Mesenchymal stem cell (in vitro differentiated cells and primary cell): Measurements from ENCODE around the gene ABCC1.

Source experiments
- DNase-seq: peaks from one replicate; pipeline ENCODE4 v3.0.0-alpha.2; 2013
- H2AFZ ChIP-seq: one replicate; pipeline ENCODE4 v1.6.1; 2013; ENCODE audit warnings: low read depth, mild to moderate bottlenecking, control low read depth, inconsistent platforms, low read length, moderate library complexity
- H2AK5ac ChIP-seq: 2 replicates; pipeline ENCODE4 v1.6.1; 2013; ENCODE audit warnings: low read length, moderate library complexity, mild to moderate bottlenecking, inconsistent platforms; ENCODE audit not compliant: severe bottlenecking
- H2BK120ac ChIP-seq: one replicate; pipeline ENCODE4 v1.6.1; 2013; ENCODE audit warnings: low read depth, mild to moderate bottlenecking, inconsistent platforms, low read length, moderate library complexity
- H2BK12ac ChIP-seq, 2 experiments: one replicate each; pipeline ENCODE4 v1.6.1; 2013; ENCODE audit warnings: inconsistent platforms in 2 of 2, low read length in 2 of 2, mild to moderate bottlenecking in 2 of 2, moderate library complexity in 2 of 2, control low read depth in 1 of 2
- H2BK15ac ChIP-seq: one replicate; pipeline ENCODE4 v1.6.1; 2013; ENCODE audit warnings: mild to moderate bottlenecking, low read depth, inconsistent platforms; ENCODE audit not compliant: poor library complexity, severe bottlenecking
- H2BK5ac ChIP-seq: 2 replicates; pipeline ENCODE4 v1.6.1; 2013; ENCODE audit warnings: low read depth, mild to moderate bottlenecking, low read length, control low read depth, inconsistent platforms; ENCODE audit not compliant: poor library complexity, severe bottlenecking
- H3K14ac ChIP-seq, 2 experiments: one replicate each; pipeline ENCODE4 v1.6.1; 2013; ENCODE audit warnings: inconsistent platforms in 2 of 2, low read length in 2 of 2, control low read depth in 1 of 2, mild to moderate bottlenecking in 1 of 2, moderate library complexity in 1 of 2
- H3K18ac ChIP-seq, 2 experiments: one replicate each; pipeline ENCODE4 v1.6.1; 2013; ENCODE audit warnings: inconsistent platforms in 2 of 2, low read length in 2 of 2, control low read depth in 1 of 2, low read depth in 1 of 2, mild to moderate bottlenecking in 1 of 2
- H3K23ac ChIP-seq, 2 experiments: one replicate each; pipeline ENCODE4 v1.6.1; 2013; ENCODE audit warnings: inconsistent platforms in 2 of 2, low read length in 2 of 2, mild to moderate bottlenecking in 2 of 2, moderate library complexity in 2 of 2, control low read depth in 1 of 2
- H3K27ac ChIP-seq: 2 replicates; pipeline ENCODE4 v1.5.1; 2013; ENCODE audit warnings: mild to moderate bottlenecking, moderate library complexity, low read length, control low read depth, inconsistent platforms; ENCODE audit not compliant: poor library complexity, severe bottlenecking
- H3K27me3 ChIP-seq, 2 experiments: 2 replicates each; pipeline versions ENCODE4 v1.6.1 to v1.7.0; 2013; ENCODE audit warnings: low read length in 2 of 2, mild to moderate bottlenecking in 2 of 2, moderate library complexity in 2 of 2, control low read depth in 1 of 2, inconsistent platforms in 1 of 2; ENCODE audit not compliant: control insufficient read depth in 1 of 2, insufficient read depth in 1 of 2
- H3K36me3 ChIP-seq, 2 experiments: 2 replicates each; pipeline versions ENCODE4 v1.6.1 to v1.7.0; 2013; ENCODE audit warnings: low read length in 2 of 2, control low read depth in 1 of 2, inconsistent platforms in 1 of 2, low read depth in 1 of 2, mild to moderate bottlenecking in 1 of 2; ENCODE audit not compliant: insufficient read depth in 2 of 2, control insufficient read depth in 1 of 2
- H3K4ac ChIP-seq, 2 experiments: one replicate each; pipeline ENCODE4 v1.6.1; 2013; ENCODE audit warnings: inconsistent platforms in 2 of 2, low read length in 2 of 2, mild to moderate bottlenecking in 2 of 2, moderate library complexity in 2 of 2, control low read depth in 1 of 2, low read depth in 1 of 2
- H3K4me1 ChIP-seq: 2 replicates; pipeline ENCODE4 v1.6.1; 2013; ENCODE audit warnings: low read depth, low read length, control low read depth; ENCODE audit not compliant: control insufficient read depth, insufficient read depth
- H3K4me2 ChIP-seq: 2 replicates; pipeline ENCODE4 v1.6.1; 2013; ENCODE audit warnings: low read length, mild to moderate bottlenecking, inconsistent platforms; ENCODE audit not compliant: poor library complexity, severe bottlenecking
- H3K4me3 ChIP-seq, 2 experiments: 2 replicates each; pipeline versions ENCODE4 v1.5.1 to v1.7.0; 2013; ENCODE audit warnings: low read length in 2 of 2, mild to moderate bottlenecking in 2 of 2, control low read depth in 1 of 2, low read depth in 1 of 2; ENCODE audit not compliant: insufficient read depth in 1 of 2
- H3K79me1 ChIP-seq: replicated peaks from 2 replicates; pipeline ENCODE4 v1.6.1; 2013; ENCODE audit warnings: mild to moderate bottlenecking, control low read depth, low read length, inconsistent platforms; ENCODE audit not compliant: poor library complexity, severe bottlenecking
- H3K9ac ChIP-seq: 2 replicates; pipeline ENCODE4 v1.7.0; 2013; ENCODE audit warnings: mild to moderate bottlenecking, low read length, moderate library complexity
- H3K9me3 ChIP-seq: 2 replicates; pipeline ENCODE4 v1.7.0; 2013; ENCODE audit warnings: mild to moderate bottlenecking, low read length; ENCODE audit not compliant: control insufficient read depth
- H4K8ac ChIP-seq: one replicate; pipeline ENCODE4 v1.6.1; 2013; ENCODE audit warnings: inconsistent platforms, mild to moderate bottlenecking, low read length, moderate library complexity
- H4K91ac ChIP-seq: one replicate; pipeline ENCODE4 v1.6.1; 2013; ENCODE audit warnings: mild to moderate bottlenecking, low read length, inconsistent platforms
- WGBS: methylation state at CpG from one replicate; pipeline ENCODE4 v1.1.7; 2013; ENCODE audit warnings: mixed read lengths; 5-methylcytosine and 5-hydroxymethylcytosine counted together

ABCC1 gene

DNA sequence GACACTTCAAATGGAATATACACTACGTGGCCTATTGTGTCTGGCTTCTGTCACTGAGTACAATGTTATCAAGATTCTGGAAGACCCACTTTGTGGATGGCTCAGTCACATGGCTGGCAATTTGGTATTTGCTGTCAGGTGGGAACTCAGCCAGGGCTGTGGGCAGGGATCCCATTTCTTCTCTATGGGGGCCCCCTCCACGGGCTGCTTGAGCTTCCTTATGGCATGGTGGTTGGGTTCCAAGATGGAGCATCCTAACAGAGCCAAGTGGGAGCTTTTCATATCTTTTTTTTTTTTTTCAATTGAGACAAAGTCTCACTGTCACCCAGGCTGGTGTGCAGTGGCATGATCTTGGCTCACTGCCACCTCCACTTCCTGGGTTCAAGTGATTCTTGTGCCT is 43.0 kb upstream of the ABCC1 start:
- Histone ChIP-seq H3K79me1 (no peaks in the 10 kb centered on the region), H3K23ac (no peak overlapping the region), H3K4me2 (no peak overlapping the region), H3K4me3 (no peak overlapping the region), H3K4me1 (no peaks in the 10 kb centered on the region), H3K14ac (no peak overlapping the region), H3K9ac (no peak overlapping the region), H2BK12ac (no peak overlapping the region), H3K9me3 (no peaks in the 10 kb centered on the region), H3K18ac (no peak overlapping the region), H2BK5ac (no peak overlapping the region), H4K8ac (no peak overlapping the region), H2BK15ac (no peak overlapping the region), H3K36me3 (no peaks in the 10 kb centered on the region), H3K27ac (no peak overlapping the region), H3K27me3 (no peaks in the 10 kb centered on the region), H2AK5ac (no peak overlapping the region), H2AFZ (no peak overlapping the region), H2BK120ac (no peak overlapping the region), H3K4ac (no peak overlapping the region), H4K91ac (no peak overlapping the region)
- DNase-seq: no peak
- WGBS: 88% methylated on average over 2 of the region's 2 CpGs

- Histone ChIP-seq H3K79me1 (no peaks in the 10 kb centered on the region), H2BK5ac (no peak overlapping the region), H3K4me1 (no peaks in the 10 kb centered on the region), H3K9ac (no peak overlapping the region), H3K14ac (peak overlapping the region in 1 of 2 experiments; percentile 59), H3K36me3 (no peaks in the 10 kb centered on the region), H3K27me3 (no peaks in the 10 kb centered on the region), H2BK120ac (no peak overlapping the region), H3K23ac (no peak overlapping the region), H4K8ac (no peak overlapping the region), H3K4me3 (no peak overlapping the region), H3K27ac (no peak overlapping the region), H3K9me3 (no peaks in the 10 kb centered on the region), H3K4ac (no peak overlapping the region), H2BK12ac (no peak overlapping the region), H2AFZ (no peak overlapping the region), H2BK15ac (no peak overlapping the region), H3K18ac (no peak overlapping the region), H4K91ac (no peak overlapping the region), H2AK5ac (no peak overlapping the region), H3K4me2 (no peak overlapping the region)
- DNase-seq: peak; percentile 34
- 84% methylated on average over 7 of the region's 7 CpGs for WGBS
Measured at GRCh38 chr16:15907863-15908478, 41.4 kb upstream of the ABCC1 start.

DNA sequence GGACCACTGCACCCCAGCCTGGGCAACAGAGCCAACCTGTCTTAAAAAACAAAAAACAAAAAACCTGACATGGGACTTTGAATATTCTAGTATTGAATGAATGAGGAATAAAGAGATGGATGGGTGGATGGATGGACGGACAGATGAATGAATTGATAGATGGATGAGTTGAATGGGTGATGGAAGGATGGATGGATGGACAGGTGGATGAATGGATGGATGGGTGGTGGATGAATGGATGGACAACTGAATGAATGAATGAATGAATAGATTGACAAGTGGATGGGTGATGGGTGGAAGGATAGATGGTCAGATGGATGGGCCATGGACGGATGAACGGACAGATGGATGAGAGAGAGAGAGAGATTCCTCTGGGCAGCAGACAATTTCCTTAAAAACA is 38.2 kb upstream of the ABCC1 start:
- Histone ChIP-seq H3K9ac (no peak overlapping the region), H2BK5ac (no peak overlapping the region)

GRCh38 chr16:15913046-15913698 is 36.2 kb upstream of the ABCC1 start:
- H3K9ac ChIP-seq: no peak overlapping the region
- H3K9me3 ChIP-seq: no peaks in the 10 kb centered on the region
- H3K4me2 ChIP-seq: no peak overlapping the region
- H3K4me3 ChIP-seq: no peak overlapping the region
- no peaks in the 10 kb centered on the region for H3K27me3 ChIP-seq
- H2AK5ac ChIP-seq: no peak overlapping the region
- no peak overlapping the region for H2BK15ac ChIP-seq
- H4K8ac ChIP-seq: no peak overlapping the region
- H2AFZ ChIP-seq: no peak overlapping the region
- H3K27ac ChIP-seq: no peak overlapping the region
- H3K36me3 ChIP-seq: no peaks in the 10 kb centered on the region
- H3K79me1 ChIP-seq: no peaks in the 10 kb centered on the region
- H2BK12ac ChIP-seq: no peak overlapping the region
- WGBS: 82% methylated on average over 7 of the region's 7 CpGs
- H2BK120ac ChIP-seq: no peak overlapping the region
- no peak overlapping the region for H3K23ac ChIP-seq
- H2BK5ac ChIP-seq: no peak overlapping the region
- no peak overlapping the region for H3K4ac ChIP-seq
- H3K14ac ChIP-seq: no peak overlapping the region
- no peak overlapping the region for H4K91ac ChIP-seq
- DNase-seq: no peak
- H3K4me1 ChIP-seq: peaks cover 2% of the 10 kb centered on the region
- no peak overlapping the region for H3K18ac ChIP-seq

More for the DNA sequence above, 38.2 kb upstream of the ABCC1 start:
- H2BK120ac ChIP-seq: no peak overlapping the region
- no peak overlapping the region for H2BK12ac ChIP-seq
- H3K4me3 ChIP-seq: no peak overlapping the region
- no peak overlapping the region for H3K18ac ChIP-seq
- H2BK15ac ChIP-seq: no peak overlapping the region
- no peak overlapping the region for H3K4ac ChIP-seq
- H3K4me2 ChIP-seq: no peak overlapping the region
- no peak for DNase-seq
- no peaks in the 10 kb centered on the region for H3K9me3 ChIP-seq
- H3K27me3 ChIP-seq: no peaks in the 10 kb centered on the region
- 95% methylated on average over 1 of the region's 3 CpGs for WGBS
- no peak overlapping the region for H3K23ac ChIP-seq
- no peak overlapping the region for H2AK5ac ChIP-seq
- H4K8ac ChIP-seq: no peak overlapping the region
- no peaks in the 10 kb centered on the region for H3K79me1 ChIP-seq
- no peak overlapping the region for H2AFZ ChIP-seq
- H3K27ac ChIP-seq: no peak overlapping the region
- no peaks in the 10 kb centered on the region for H3K4me1 ChIP-seq
- H4K91ac ChIP-seq: no peak overlapping the region
- no peaks in the 10 kb centered on the region for H3K36me3 ChIP-seq
- no peak overlapping the region for H3K14ac ChIP-seq
